A673 (cell line): Measurements from ENCODE around the gene OSBPL6.

Source experiments
- CTCF ChIP-seq: fragments of 300-800, 200-600 bp; sonication (generic); conservative IDR thresholded peaks from 2 replicates; pipeline ENCODE4 v1.5.1; 2017; ENCODE audit warnings: low read depth, mild to moderate bottlenecking, antibody characterized with exemption, low read length, moderate library complexity, mixed read lengths
- EZH2 ChIP-seq: fragments of 200-600 bp; sonication (generic); IDR thresholded peaks from 2 replicates; pipeline ENCODE4 v1.6.1; 2017; ENCODE audit warnings: borderline replicate concordance, low read depth, mild to moderate bottlenecking, mixed read lengths, antibody characterized with exemption, low read length; ENCODE audit not compliant: poor library complexity, severe bottlenecking

- TF ChIP-seq CTCF (no peak), EZH2 (no peak)
Observed at GRCh38 chr2:178428396-178428806, 234.1 kb downstream of the OSBPL6 start.
